NT2/D1 (cell line): Measurements from ENCODE around the gene SYNDIG1.

Source experiments
- SUZ12 ChIP-seq: IDR thresholded peaks from 2 replicates; pipeline ENCODE4 v1.6.1; 2011; ENCODE audit not compliant: insufficient read length, insufficient read depth; ENCODE audit errors: extremely low read depth
- ZNF274 ChIP-seq: IDR thresholded peaks from 2 replicates; pipeline ENCODE4 v1.6.1; 2011; ENCODE audit warnings: mild to moderate bottlenecking, low read depth, low read length

DNA sequence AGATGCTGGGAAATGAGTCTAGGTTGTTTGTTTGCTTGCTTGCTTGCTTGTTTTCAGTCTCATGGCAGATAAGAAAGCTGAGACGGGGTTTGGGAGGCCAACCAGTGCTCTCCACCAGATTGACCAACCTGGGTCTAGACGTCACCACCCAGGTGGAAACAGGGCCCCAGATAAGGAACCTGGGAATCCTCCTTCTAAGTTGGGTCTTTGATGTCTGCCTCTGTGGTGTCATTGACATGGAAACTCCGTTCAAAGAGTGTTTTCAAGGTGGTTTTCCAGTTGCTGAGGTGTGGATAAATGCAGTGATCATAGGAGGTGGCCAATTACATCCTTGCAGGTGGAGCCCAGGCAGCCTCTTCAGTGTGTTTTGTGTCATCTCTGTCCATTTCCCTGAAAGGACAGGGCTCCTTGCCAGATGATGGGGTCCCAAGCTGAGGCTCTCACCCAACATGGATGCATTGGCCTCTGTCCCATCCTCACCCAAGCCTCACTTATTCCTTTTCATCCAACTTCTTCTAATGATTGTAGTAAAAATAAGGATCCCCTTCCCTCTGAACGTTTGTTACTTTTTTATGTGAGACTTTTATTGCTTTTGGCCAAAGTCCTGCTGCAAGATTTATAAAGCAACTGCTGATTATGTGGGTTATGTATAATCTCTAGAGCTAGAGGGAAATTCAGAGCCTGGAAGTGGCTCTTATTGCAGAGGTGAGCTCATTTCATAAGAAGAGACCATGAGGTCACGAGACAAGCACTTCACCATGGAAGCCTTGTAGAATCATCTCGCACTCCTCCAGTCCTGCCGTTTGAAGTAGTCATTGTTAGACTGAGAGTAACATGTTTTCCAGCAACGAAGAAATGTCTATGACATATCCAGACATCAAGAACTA, 32.0 kb upstream of the SYNDIG1 start:
- TF ChIP-seq SUZ12 (no peak), ZNF274 (no peak)
